ENCODE data around the gene NKAIN4.

NKAIN4 gene

GRCh38 chr20:63254232-63254605 is at the start of gene NKAIN4:
NKAIN4 (minus strand) TSS chr20:63254463; CDS start chr20:63254450, 13 bp downstream.
- DNase-seq (ENCODE audit: low read depth), result no peak

- DNase-seq (ENCODE audit: low read depth), result no peak
Observed at GRCh38 chr20:63303095-63303666, 48.9 kb upstream of the NKAIN4 start.

- no peak for DNase-seq (ENCODE audit: low read depth)
Observed at GRCh38 chr20:63301671-63302070, 47.4 kb upstream of the NKAIN4 start.

- no peak for DNase-seq (ENCODE audit: low read depth)
Observed at GRCh38 chr20:63298731-63299312, 44.6 kb upstream of the NKAIN4 start.

- DNase-seq (ENCODE audit: low read depth), result no peak
Observed at GRCh38 chr20:63297796-63298572, 43.7 kb upstream of the NKAIN4 start.

GRCh38 chr20:63297371-63297781 is 43.1 kb upstream of the NKAIN4 start:
- no peak for DNase-seq (ENCODE audit: low read depth)

- no peak for DNase-seq (ENCODE audit: low read depth)
Observed at GRCh38 chr20:63296531-63297299, 42.5 kb upstream of the NKAIN4 start.

- no peak for DNase-seq (ENCODE audit: low read depth)
Observed at GRCh38 chr20:63295846-63296245, 41.6 kb upstream of the NKAIN4 start.

GRCh38 chr20:63295422-63295821 is 41.2 kb upstream of the NKAIN4 start:
- no peak for DNase-seq (ENCODE audit: low read depth)

- DNase-seq (ENCODE audit: low read depth), result no peak
Observed at GRCh38 chr20:63295018-63295417, 40.8 kb upstream of the NKAIN4 start.

GRCh38 chr20:63294536-63294900 is 40.3 kb upstream of the NKAIN4 start:
- DNase-seq (ENCODE audit: low read depth), result no peak

- DNase-seq (ENCODE audit: low read depth), result no peak
Observed at GRCh38 chr20:63293871-63294535, 39.7 kb upstream of the NKAIN4 start.

GRCh38 chr20:63293456-63293855 is 39.2 kb upstream of the NKAIN4 start:
- DNase-seq (ENCODE audit: low read depth), result no peak

GRCh38 chr20:63292904-63293303 is 38.6 kb upstream of the NKAIN4 start, which contains the start of gene COL20A1:
COL20A1 (plus strand) TSS chr20:63293186; CDS start chr20:63295108, 1,922 bp downstream.
- no peak for DNase-seq (ENCODE audit: low read depth)

- no peak for DNase-seq (ENCODE audit: low read depth)
Observed at GRCh38 chr20:63292292-63292701, 38.0 kb upstream of the NKAIN4 start.

- DNase-seq (ENCODE audit: low read depth), result no peak
Observed at GRCh38 chr20:63291811-63292210, 37.5 kb upstream of the NKAIN4 start.

GRCh38 chr20:63290677-63291472 is 36.6 kb upstream of the NKAIN4 start:
- no peak for DNase-seq (ENCODE audit: low read depth)

GRCh38 chr20:63290136-63290676 is 35.9 kb upstream of the NKAIN4 start:
- DNase-seq (ENCODE audit: low read depth), result no peak

- no peak for DNase-seq (ENCODE audit: low read depth)
Observed at GRCh38 chr20:63289311-63290135, 35.3 kb upstream of the NKAIN4 start.
